ENCODE measurements around the gene CYBA.
A peak's percentile ranks its signal among the peaks of the same experiment; 100 is the strongest.

CYBA gene

GRCh38 chr16:88691924-88692560, 41.2 kb upstream of the CYBA start:
- H3K9me3 Mint-ChIP-seq, result no peaks in the 10 kb centered on the region
- H3K27ac Mint-ChIP-seq, result peak overlapping the region in 1 of 2 donors; percentile 38
- peaks cover 54% of the 10 kb centered on the region for H3K36me3 Mint-ChIP-seq (ENCODE audit: insufficient read depth)
- peak overlapping the region; percentile 38 to 64 for H3K4me3 Mint-ChIP-seq
- ATAC-seq (replicated peaks) (peak; percentile 48), DNase-seq (no peak)
- peaks cover 7 to 32% of the 10 kb centered on the region in 2 donors for H3K4me1 Mint-ChIP-seq (ENCODE audit: low read depth in 2 of 2)
- H3K27me3 Mint-ChIP-seq, result no peaks in the 10 kb centered on the region

GRCh38 chr16:88691129-88691813, 40.4 kb upstream of the CYBA start:
- H3K9me3 Mint-ChIP-seq, result no peaks in the 10 kb centered on the region
- peaks cover 50% of the 10 kb centered on the region for H3K36me3 Mint-ChIP-seq (ENCODE audit: insufficient read depth)
- peak overlapping the region; percentile 38 to 64 for H3K4me3 Mint-ChIP-seq
- no peak for DNase-seq
- H3K27ac Mint-ChIP-seq, result no peak overlapping the region
- no peak for ATAC-seq (replicated peaks)
- peaks cover 7 to 32% of the 10 kb centered on the region in 2 donors for H3K4me1 Mint-ChIP-seq (ENCODE audit: low read depth in 2 of 2)
- no peaks in the 10 kb centered on the region for H3K27me3 Mint-ChIP-seq

- Mint-ChIP-seq H3K27me3 (no peaks in the 10 kb centered on the region), H3K27ac (peak overlapping the region in 1 of 2 donors; percentile 35), H3K36me3 (ENCODE audit: insufficient read depth) (peaks cover 49% of the 10 kb centered on the region), H3K9me3 (no peaks in the 10 kb centered on the region), H3K4me3 (peak overlapping the region in 1 of 2 donors; percentile 62), H3K4me1 (ENCODE audit: low read depth in 2 of 2) (peaks cover 7 to 32% of the 10 kb centered on the region in 2 donors)
- ATAC-seq (replicated peaks), result no peak
- no peak for DNase-seq
Measured at GRCh38 chr16:88690341-88691128, 39.7 kb upstream of the CYBA start.

- Mint-ChIP-seq H3K4me3 (peak overlapping the region in 1 of 2 donors; percentile 14), H3K36me3 (ENCODE audit: insufficient read depth) (peaks cover 32% of the 10 kb centered on the region), H3K27ac (no peak overlapping the region), H3K9me3 (no peaks in the 10 kb centered on the region), H3K4me1 (ENCODE audit: low read depth in 2 of 2) (peaks cover 7 to 31% of the 10 kb centered on the region in 2 donors), H3K27me3 (no peaks in the 10 kb centered on the region)
- ATAC-seq (replicated peaks) (no peak), DNase-seq (no peak)
Measured at GRCh38 chr16:88688013-88688778, 37.3 kb upstream of the CYBA start.

- no peak for ATAC-seq (replicated peaks)
- Mint-ChIP-seq H3K4me3 (peak overlapping the region in 1 of 2 donors; percentile 14), H3K27me3 (no peaks in the 10 kb centered on the region), H3K36me3 (ENCODE audit: insufficient read depth) (peaks cover 34% of the 10 kb centered on the region), H3K4me1 (ENCODE audit: low read depth in 2 of 2) (peaks cover 7 to 29% of the 10 kb centered on the region in 2 donors), H3K9me3 (no peaks in the 10 kb centered on the region), H3K27ac (no peak overlapping the region)
- no peak for DNase-seq
Measured at GRCh38 chr16:88687676-88688012, 36.8 kb upstream of the CYBA start.

- peaks cover 30% of the 10 kb centered on the region for H3K36me3 Mint-ChIP-seq (ENCODE audit: insufficient read depth)
- H3K9me3 Mint-ChIP-seq, result no peaks in the 10 kb centered on the region
- peaks cover 11 to 28% of the 10 kb centered on the region in 2 donors for H3K4me1 Mint-ChIP-seq (ENCODE audit: low read depth in 2 of 2)
- no peak for DNase-seq
- peak overlapping the region in 1 of 2 donors; percentile 82 for H3K4me3 Mint-ChIP-seq
- no peak for ATAC-seq (replicated peaks)
- H3K27me3 Mint-ChIP-seq, result no peaks in the 10 kb centered on the region
- H3K27ac Mint-ChIP-seq, result peak overlapping the region in 1 of 2 donors; percentile 26
Measured at GRCh38 chr16:88687254-88687576, 36.4 kb upstream of the CYBA start.

- Mint-ChIP-seq H3K4me3 (peak within 1 kb of the TSS; percentile 79 to 82), H3K9me3 (no peaks in the 10 kb centered on the region), H3K27ac (peak within 1 kb of the TSS; percentile 44 to 73), H3K27me3 (no peaks in the 10 kb centered on the region), H3K36me3 (ENCODE audit: insufficient read depth) (peaks cover 31% of the 10 kb centered on the region), H3K4me1 (ENCODE audit: low read depth in 2 of 2) (peaks cover 17 to 29% of the 10 kb centered on the region in 2 donors)
- DNase-seq (peak; percentile 73 to 78 (median 77)), ATAC-seq (replicated peaks) (peak; percentile 75)
Measured at GRCh38 chr16:88686439-88687253, 35.8 kb upstream of the CYBA start, which contains the start of gene SNAI3. TSS of gene SNAI3 (minus strand) at chr16:88686507. CDS start at chr16:88686406, 101 bp downstream.

- ATAC-seq (replicated peaks) (peak; percentile 59), DNase-seq (peak; percentile 31 to 43 (median 42))
- peak overlapping the region in 1 of 2 donors; percentile 73 for H3K27ac Mint-ChIP-seq
- peak overlapping the region; percentile 79 to 82 for H3K4me3 Mint-ChIP-seq
- peaks cover 18 to 32% of the 10 kb centered on the region in 2 donors for H3K4me1 Mint-ChIP-seq (ENCODE audit: low read depth in 2 of 2)
- no peaks in the 10 kb centered on the region for H3K27me3 Mint-ChIP-seq
- no peaks in the 10 kb centered on the region for H3K9me3 Mint-ChIP-seq
- peaks cover 36% of the 10 kb centered on the region for H3K36me3 Mint-ChIP-seq (ENCODE audit: insufficient read depth)
Measured at GRCh38 chr16:88686062-88686438, 35.2 kb upstream of the CYBA start.

- peaks cover 11 to 29% of the 10 kb centered on the region in 2 donors for H3K4me1 Mint-ChIP-seq (ENCODE audit: low read depth in 2 of 2)
- DNase-seq (peak; percentile 52 to 60 (median 58)), ATAC-seq (replicated peaks) (peak; percentile 31)
- H3K27me3 Mint-ChIP-seq, result no peaks in the 10 kb centered on the region
- peak overlapping the region; percentile 79 to 82 for H3K4me3 Mint-ChIP-seq
- H3K36me3 Mint-ChIP-seq (ENCODE audit: insufficient read depth), result peaks cover 42% of the 10 kb centered on the region
- peak overlapping the region; percentile 44 to 73 for H3K27ac Mint-ChIP-seq
- no peaks in the 10 kb centered on the region for H3K9me3 Mint-ChIP-seq
Measured at GRCh38 chr16:88685156-88686061, 34.6 kb upstream of the CYBA start.

GRCh38 chr16:88684569-88685155, 33.8 kb upstream of the CYBA start:
- DNase-seq (no peak), ATAC-seq (replicated peaks) (no peak)
- Mint-ChIP-seq H3K27ac (peak overlapping the region in 1 of 2 donors; percentile 59), H3K9me3 (no peaks in the 10 kb centered on the region), H3K27me3 (no peaks in the 10 kb centered on the region), H3K4me3 (peak overlapping the region; percentile 79 to 82), H3K36me3 (ENCODE audit: insufficient read depth) (peaks cover 47% of the 10 kb centered on the region), H3K4me1 (ENCODE audit: low read depth in 2 of 2) (peaks cover 11 to 27% of the 10 kb centered on the region in 2 donors)

GRCh38 chr16:88681709-88682451, 31.0 kb upstream of the CYBA start:
- peak overlapping the region; percentile 76 to 94 for H3K27ac Mint-ChIP-seq
- H3K27me3 Mint-ChIP-seq, result no peaks in the 10 kb centered on the region
- H3K36me3 Mint-ChIP-seq (ENCODE audit: insufficient read depth), result peaks cover 37% of the 10 kb centered on the region
- H3K9me3 Mint-ChIP-seq, result no peaks in the 10 kb centered on the region
- peaks cover 11 to 27% of the 10 kb centered on the region in 2 donors for H3K4me1 Mint-ChIP-seq (ENCODE audit: low read depth in 2 of 2)
- DNase-seq, result peak in 2 of 3 experiments; percentile 33 to 37
- ATAC-seq (replicated peaks), result peak; percentile 46
- peak overlapping the region; percentile 51 to 80 for H3K4me3 Mint-ChIP-seq

Measured in effector memory CD8-positive, alpha-beta T cell (primary cell).